Measurements from ENCODE around the gene FOXO4. TPM values are rescaled to one million over a fixed set of nuclear protein-coding genes. Genes with fewer than 3 reads are reported as not detected.

Gene FOXO4
- total RNA-seq, 1 experiment from 2014 or later = 22.0 TPM

GRCh38 chrX:71100581-71101505 is 5.2 kb downstream of the FOXO4 start:
- no peaks in the 10 kb centered on the region for H3F3A ChIP-seq (ENCODE audit: insufficient read depth, low read depth)
- H3K4me3 ChIP-seq = no peak overlapping the region
- intact Hi-C loops (cut with micrococcal nuclease; ENCODE audit: unreplicated experiment) = no loop called here
- H3K4me2 ChIP-seq = no peak overlapping the region
- CTCF ChIA-PET = interaction anchor here (0.5 to 0.6 kb wide), 2 partner anchors 130 to 230 kb away, joined by 4 read pairs; no protein-coding TSS in a partner anchor
- no peak overlapping the region for H3K27ac ChIP-seq
- H4K20me1 ChIP-seq (ENCODE audit: insufficient read depth) = no peaks in the 10 kb centered on the region
- H2AFZ ChIP-seq = no peak overlapping the region
- H3K4me1 ChIP-seq (replicated peaks; ENCODE audit: insufficient read depth) = no peaks in the 10 kb centered on the region
- H3K36me3 ChIP-seq (ENCODE audit: low read depth) = no peaks in the 10 kb centered on the region
- H3K9me2 ChIP-seq (ENCODE audit: insufficient read depth) = no peaks in the 10 kb centered on the region
- no TSS peak for BruUV-seq (replicated peaks)
- no peaks in the 10 kb centered on the region for H3K27me3 ChIP-seq (ENCODE audit: insufficient read depth, low read depth)
- no peaks in the 10 kb centered on the region for H3K9me3 ChIP-seq (ENCODE audit: insufficient read depth, low read depth)
- no peaks in the 10 kb centered on the region for H3K79me2 ChIP-seq (ENCODE audit: low read depth)
- DNase-seq = no peak
- TF ChIP-seq EZH2 (IDR thresholded peaks at IDR 0.05; ENCODE audit: low read depth) (no peak), CTCF (conservative IDR thresholded peaks at IDR 0.05) (no peak)
- POLR2A ChIA-PET (ENCODE audit: unreplicated experiment) = no interaction called here

- BruUV-seq (replicated peaks) = TSS peak; percentile 15
Observed at GRCh38 chrX:71102292-71102691, 6.6 kb downstream of the FOXO4 start.

More at GRCh38 chrX:71102292-71102691, 6.6 kb downstream of the FOXO4 start:
- Histone ChIP-seq H3K27me3 (ENCODE audit: insufficient read depth, low read depth) (no peaks in the 10 kb centered on the region), H3K36me3 (ENCODE audit: low read depth) (no peaks in the 10 kb centered on the region), H3K79me2 (ENCODE audit: low read depth) (no peaks in the 10 kb centered on the region), H3K27ac (no peak overlapping the region), H3K4me2 (no peak overlapping the region), H3K4me3 (no peak overlapping the region), H2AFZ (no peak overlapping the region), H3K4me1 (replicated peaks; ENCODE audit: insufficient read depth) (no peaks in the 10 kb centered on the region), H3F3A (ENCODE audit: insufficient read depth, low read depth) (no peaks in the 10 kb centered on the region), H3K9me3 (ENCODE audit: insufficient read depth, low read depth) (no peaks in the 10 kb centered on the region), H3K9me2 (ENCODE audit: insufficient read depth) (no peaks in the 10 kb centered on the region), H4K20me1 (ENCODE audit: insufficient read depth) (no peaks in the 10 kb centered on the region)
- ChIA-PET POLR2A (ENCODE audit: unreplicated experiment) (no interaction called here), CTCF (no interaction called here)
- intact Hi-C loops (cut with micrococcal nuclease; ENCODE audit: unreplicated experiment) = no loop called here
- TF ChIP-seq CTCF (conservative IDR thresholded peaks at IDR 0.05) (no peak), EZH2 (IDR thresholded peaks at IDR 0.05; ENCODE audit: low read depth) (no peak)
- DNase-seq = no peak

Data from PC-9 (cell line).